B cell (primary cell): Measurements from ENCODE around the gene RGR.

Source experiments
- EZH2 ChIP-seq: IDR thresholded peaks from 2 replicates; pipeline ENCODE4 v1.6.1; 2012; ENCODE audit warnings: borderline replicate concordance, low read depth, mild to moderate bottlenecking, moderate library complexity, low read length; ENCODE audit not compliant: insufficient read depth, poor library complexity, severe bottlenecking
- TF ChIP-seq, protein P1 (sequence below): fragments of 200-600 bp; IDR thresholded peaks from one replicate; pipeline ENCODE4 v1.8.0; 2022; ENCODE audit warnings: antibody characterized with exemption, mild to moderate bottlenecking

DNA sequence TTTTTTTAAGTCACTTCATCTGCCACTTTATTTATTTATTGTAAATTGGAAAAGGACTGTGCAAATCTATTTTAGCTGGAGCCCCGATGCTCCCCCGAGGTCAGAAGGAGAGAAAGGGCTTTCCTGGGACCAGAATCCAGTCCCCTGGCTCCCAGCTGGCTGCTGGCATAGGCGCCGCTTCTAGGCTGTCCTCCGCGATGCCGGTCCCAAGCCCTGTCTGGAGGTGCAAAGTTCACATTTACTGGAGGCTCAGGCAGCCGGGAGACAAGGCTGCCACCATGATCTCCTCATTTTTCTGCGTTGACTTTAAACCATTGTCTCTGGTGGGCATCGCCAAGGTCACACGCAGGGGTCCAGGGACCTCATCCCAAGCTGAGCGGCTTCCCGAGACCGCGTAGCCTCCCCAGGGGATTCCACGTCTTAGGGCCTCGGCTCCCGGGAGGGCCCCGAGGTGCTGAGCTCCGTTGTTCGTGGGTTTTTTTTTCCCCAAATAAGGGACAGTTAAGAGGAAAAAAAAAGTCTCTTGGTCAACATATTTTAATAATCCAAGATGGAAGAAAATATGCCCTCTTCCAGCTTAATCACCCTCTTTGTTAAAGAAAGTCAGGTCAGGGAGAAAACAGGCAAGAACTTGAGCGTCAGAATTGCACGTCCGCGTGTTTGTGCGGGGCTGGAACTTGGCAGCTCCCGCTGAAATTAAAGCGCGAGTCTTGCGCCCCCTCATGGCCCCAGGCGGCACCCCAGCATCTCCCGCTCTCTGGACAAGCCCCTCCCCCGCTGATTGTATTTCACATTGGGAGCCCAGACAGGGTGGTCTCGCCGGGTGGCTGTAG lies 11.9 kb downstream of the RGR start:
- TF ChIP-seq, protein P1, sequence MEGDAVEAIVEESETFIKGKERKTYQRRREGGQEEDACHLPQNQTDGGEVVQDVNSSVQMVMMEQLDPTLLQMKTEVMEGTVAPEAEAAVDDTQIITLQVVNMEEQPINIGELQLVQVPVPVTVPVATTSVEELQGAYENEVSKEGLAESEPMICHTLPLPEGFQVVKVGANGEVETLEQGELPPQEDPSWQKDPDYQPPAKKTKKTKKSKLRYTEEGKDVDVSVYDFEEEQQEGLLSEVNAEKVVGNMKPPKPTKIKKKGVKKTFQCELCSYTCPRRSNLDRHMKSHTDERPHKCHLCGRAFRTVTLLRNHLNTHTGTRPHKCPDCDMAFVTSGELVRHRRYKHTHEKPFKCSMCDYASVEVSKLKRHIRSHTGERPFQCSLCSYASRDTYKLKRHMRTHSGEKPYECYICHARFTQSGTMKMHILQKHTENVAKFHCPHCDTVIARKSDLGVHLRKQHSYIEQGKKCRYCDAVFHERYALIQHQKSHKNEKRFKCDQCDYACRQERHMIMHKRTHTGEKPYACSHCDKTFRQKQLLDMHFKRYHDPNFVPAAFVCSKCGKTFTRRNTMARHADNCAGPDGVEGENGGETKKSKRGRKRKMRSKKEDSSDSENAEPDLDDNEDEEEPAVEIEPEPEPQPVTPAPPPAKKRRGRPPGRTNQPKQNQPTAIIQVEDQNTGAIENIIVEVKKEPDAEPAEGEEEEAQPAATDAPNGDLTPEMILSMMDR = peak; percentile 46
- no peak for TF ChIP-seq EZH2
